GM23338 (cell line): ENCODE results near the gene PNLIPRP2. TPM values are rescaled to one million over a fixed set of nuclear protein-coding genes. Genes with fewer than 3 reads are reported as not detected.

ENCODE experiments used
- CREB1 ChIP-seq: fragments of 250-450 bp; sonication (Bioruptor Pico); IDR thresholded peaks from 2 replicates; pipeline ENCODE4 v1.5.0; 2020; ENCODE audit warnings: low read depth, mild to moderate bottlenecking, moderate library complexity
- EZH2phosphoT487 ChIP-seq: fragments of 200-600 bp; sonication (generic); IDR thresholded peaks from one replicate; pipeline ENCODE4 v1.8.1; 2018; ENCODE audit warnings: antibody characterized with exemption; ENCODE audit not compliant: unreplicated experiment
- JUNB ChIP-seq: IDR thresholded peaks from one replicate; pipeline ENCODE4 v1.6.1; 2016; ENCODE audit warnings: antibody characterized with exemption; ENCODE audit not compliant: unreplicated experiment
- NANOG ChIP-seq: IDR thresholded peaks from 2 replicates; pipeline ENCODE4 v1.6.1; 2016; ENCODE audit warnings: antibody characterized with exemption, borderline replicate concordance
- ZNF114 ChIP-seq: fragments of 250-450 bp; sonication (Bioruptor Pico); IDR thresholded peaks from 2 replicates; pipeline ENCODE4 v1.5.0; 2020; ENCODE audit warnings: mild to moderate bottlenecking, moderate library complexity
- polyA plus RNA-seq: library from polyadenylated mRNA; unstranded; fragments of >200 nt; fragmentation: Nextera tagmentation; extraction: Ambion mirVana; gene quantifications from 2 replicates; pipeline ENCODE4 v1.2.1, GENCODE V29; 2016
- total RNA-seq: library from RNA; depleted of rRNA; stranded (reverse); fragments of >200 nt; shearing (Covaris generic); gene quantifications from 2 replicates; pipeline ENCODE4 v1.2.3, GENCODE V29; 2014
- TF ChIP-seq, protein P1 (sequence below): fragments of 250-450 bp; sonication (Bioruptor Pico); IDR thresholded peaks from 2 replicates; pipeline ENCODE4 v1.5.0; 2020; ENCODE audit warnings: mild to moderate bottlenecking, moderate library complexity
- TF ChIP-seq, protein P2 (sequence below): IDR thresholded peaks from one replicate; pipeline ENCODE4 v1.6.1; 2018; ENCODE audit warnings: antibody characterized with exemption; ENCODE audit not compliant: unreplicated experiment

The PNLIPRP2 gene
- total and polyA plus RNA-seq, 2 experiments from 2014 or later = 0.24 TPM; not detected in 1

DNA sequence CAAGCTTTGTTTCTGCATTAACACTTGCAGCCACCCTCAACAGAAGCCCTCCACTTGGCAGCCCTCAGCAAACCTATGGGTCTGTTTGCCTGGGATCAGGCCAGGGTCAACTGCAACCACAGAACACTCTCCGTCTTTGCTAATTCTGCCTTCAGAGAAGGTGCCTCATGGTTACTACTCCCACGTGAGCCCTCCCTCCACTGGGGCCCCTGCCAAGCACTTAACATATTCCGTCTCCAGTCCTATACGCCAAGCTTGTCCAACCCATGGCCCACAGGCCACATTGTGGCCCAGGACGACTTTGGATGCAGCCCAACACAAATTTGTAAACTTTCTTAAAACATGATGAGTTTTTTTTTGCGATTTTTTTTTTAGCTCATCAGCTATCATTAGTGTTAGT lies 66.9 kb downstream of the PNLIPRP2 start (continued):
- TF ChIP-seq, protein P1, sequence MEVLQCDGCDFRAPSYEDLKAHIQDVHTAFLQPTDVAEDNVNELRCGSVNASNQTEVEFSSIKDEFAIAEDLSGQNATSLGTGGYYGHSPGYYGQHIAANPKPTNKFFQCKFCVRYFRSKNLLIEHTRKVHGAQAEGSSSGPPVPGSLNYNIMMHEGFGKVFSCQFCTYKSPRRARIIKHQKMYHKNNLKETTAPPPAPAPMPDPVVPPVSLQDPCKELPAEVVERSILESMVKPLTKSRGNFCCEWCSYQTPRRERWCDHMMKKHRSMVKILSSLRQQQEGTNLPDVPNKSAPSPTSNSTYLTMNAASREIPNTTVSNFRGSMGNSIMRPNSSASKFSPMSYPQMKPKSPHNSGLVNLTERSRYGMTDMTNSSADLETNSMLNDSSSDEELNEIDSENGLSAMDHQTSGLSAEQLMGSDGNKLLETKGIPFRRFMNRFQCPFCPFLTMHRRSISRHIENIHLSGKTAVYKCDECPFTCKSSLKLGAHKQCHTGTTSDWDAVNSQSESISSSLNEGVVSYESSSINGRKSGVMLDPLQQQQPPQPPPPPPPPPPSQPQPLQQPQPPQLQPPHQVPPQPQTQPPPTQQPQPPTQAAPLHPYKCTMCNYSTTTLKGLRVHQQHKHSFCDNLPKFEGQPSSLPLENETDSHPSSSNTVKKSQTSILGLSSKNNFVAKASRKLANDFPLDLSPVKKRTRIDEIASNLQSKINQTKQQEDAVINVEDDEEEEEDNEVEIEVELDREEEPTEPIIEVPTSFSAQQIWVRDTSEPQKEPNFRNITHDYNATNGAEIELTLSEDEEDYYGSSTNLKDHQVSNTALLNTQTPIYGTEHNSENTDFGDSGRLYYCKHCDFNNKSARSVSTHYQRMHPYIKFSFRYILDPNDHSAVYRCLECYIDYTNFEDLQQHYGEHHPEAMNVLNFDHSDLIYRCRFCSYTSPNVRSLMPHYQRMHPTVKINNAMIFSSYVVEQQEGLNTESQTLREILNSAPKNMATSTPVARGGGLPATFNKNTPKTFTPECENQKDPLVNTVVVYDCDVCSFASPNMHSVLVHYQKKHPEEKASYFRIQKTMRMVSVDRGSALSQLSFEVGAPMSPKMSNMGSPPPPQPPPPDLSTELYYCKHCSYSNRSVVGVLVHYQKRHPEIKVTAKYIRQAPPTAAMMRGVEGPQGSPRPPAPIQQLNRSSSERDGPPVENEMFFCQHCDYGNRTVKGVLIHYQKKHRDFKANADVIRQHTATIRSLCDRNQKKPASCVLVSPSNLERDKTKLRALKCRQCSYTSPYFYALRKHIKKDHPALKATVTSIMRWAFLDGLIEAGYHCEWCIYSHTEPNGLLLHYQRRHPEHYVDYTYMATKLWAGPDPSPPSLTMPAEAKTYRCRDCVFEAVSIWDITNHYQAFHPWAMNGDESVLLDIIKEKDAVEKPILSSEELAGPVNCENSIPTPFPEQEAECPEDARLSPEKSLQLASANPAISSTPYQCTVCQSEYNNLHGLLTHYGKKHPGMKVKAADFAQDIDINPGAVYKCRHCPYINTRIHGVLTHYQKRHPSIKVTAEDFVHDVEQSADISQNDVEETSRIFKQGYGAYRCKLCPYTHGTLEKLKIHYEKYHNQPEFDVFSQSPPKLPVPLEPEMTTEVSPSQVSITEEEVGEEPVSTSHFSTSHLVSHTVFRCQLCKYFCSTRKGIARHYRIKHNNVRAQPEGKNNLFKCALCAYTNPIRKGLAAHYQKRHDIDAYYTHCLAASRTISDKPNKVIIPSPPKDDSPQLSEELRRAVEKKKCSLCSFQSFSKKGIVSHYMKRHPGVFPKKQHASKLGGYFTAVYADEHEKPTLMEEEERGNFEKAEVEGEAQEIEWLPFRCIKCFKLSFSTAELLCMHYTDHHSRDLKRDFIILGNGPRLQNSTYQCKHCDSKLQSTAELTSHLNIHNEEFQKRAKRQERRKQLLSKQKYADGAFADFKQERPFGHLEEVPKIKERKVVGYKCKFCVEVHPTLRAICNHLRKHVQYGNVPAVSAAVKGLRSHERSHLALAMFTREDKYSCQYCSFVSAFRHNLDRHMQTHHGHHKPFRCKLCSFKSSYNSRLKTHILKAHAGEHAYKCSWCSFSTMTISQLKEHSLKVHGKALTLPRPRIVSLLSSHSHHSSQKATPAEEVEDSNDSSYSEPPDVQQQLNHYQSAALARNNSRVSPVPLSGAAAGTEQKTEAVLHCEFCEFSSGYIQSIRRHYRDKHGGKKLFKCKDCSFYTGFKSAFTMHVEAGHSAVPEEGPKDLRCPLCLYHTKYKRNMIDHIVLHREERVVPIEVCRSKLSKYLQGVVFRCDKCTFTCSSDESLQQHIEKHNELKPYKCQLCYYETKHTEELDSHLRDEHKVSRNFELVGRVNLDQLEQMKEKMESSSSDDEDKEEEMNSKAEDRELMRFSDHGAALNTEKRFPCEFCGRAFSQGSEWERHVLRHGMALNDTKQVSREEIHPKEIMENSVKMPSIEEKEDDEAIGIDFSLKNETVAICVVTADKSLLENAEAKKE (CRISPR knock-in tag) = no peak
- no peak for TF ChIP-seq EZH2phosphoT487
- TF ChIP-seq, protein P2, sequence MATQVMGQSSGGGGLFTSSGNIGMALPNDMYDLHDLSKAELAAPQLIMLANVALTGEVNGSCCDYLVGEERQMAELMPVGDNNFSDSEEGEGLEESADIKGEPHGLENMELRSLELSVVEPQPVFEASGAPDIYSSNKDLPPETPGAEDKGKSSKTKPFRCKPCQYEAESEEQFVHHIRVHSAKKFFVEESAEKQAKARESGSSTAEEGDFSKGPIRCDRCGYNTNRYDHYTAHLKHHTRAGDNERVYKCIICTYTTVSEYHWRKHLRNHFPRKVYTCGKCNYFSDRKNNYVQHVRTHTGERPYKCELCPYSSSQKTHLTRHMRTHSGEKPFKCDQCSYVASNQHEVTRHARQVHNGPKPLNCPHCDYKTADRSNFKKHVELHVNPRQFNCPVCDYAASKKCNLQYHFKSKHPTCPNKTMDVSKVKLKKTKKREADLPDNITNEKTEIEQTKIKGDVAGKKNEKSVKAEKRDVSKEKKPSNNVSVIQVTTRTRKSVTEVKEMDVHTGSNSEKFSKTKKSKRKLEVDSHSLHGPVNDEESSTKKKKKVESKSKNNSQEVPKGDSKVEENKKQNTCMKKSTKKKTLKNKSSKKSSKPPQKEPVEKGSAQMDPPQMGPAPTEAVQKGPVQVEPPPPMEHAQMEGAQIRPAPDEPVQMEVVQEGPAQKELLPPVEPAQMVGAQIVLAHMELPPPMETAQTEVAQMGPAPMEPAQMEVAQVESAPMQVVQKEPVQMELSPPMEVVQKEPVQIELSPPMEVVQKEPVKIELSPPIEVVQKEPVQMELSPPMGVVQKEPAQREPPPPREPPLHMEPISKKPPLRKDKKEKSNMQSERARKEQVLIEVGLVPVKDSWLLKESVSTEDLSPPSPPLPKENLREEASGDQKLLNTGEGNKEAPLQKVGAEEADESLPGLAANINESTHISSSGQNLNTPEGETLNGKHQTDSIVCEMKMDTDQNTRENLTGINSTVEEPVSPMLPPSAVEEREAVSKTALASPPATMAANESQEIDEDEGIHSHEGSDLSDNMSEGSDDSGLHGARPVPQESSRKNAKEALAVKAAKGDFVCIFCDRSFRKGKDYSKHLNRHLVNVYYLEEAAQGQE = no peak
- TF ChIP-seq CREB1 (CRISPR knock-in tag) = no peak
- no peak for TF ChIP-seq NANOG
- TF ChIP-seq ZNF114 (CRISPR knock-in tag) = no peak
- no peak for TF ChIP-seq JUNB
